Measurements from ENCODE around the gene SLC26A8. TPM values are rescaled to one million over a fixed set of nuclear protein-coding genes. Genes with fewer than 3 reads are reported as not detected.

Gene SLC26A8
- total RNA-seq, 1 experiment from 2014 or later: not detected

DNA sequence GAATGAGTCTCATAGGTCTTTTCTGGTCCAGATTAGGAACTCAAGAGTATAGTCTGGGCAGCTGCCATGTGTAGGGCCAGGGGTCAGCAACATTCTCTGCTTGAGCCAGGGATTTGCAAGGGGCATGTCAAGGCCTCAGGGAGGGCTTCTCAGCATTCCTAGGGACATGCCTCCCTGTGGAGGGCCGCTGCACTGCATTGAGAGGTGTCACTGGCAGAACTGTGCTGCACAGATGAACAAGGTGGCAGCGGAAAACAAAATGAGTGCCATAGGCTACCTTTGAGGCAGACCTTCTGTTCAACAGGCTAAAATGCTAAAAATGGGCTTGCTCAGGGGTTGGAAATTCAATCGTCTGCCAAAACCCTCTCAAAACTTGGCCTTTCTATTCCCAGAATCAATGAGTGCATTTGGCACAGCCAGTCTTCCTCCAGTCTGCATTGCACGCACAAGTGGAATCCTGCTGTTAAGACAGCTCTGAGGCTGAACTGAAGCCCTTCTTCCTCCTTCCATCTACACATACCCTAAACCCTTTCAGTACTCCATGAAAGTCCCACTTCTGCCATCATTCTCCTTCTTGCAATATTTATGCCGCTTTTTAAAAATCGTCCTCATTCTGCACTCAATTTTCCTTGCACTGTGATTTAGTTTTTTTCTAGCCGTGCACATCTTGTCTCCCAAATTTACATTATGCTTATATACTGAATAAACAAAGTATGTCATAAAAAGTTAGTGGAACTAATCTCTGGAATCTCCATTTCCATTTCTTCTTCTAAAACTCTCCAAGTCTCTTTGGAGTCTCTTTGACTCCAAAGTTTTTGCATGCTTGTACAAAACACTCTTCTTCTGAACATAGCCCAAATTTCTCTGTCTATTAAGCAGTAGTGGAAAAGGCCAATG is 51.7 kb downstream of the SLC26A8 start:
- no peaks in the 10 kb centered on the region for H3K9me3 ChIP-seq (replicated peaks)
- no peaks in the 10 kb centered on the region for H3K27me3 ChIP-seq (replicated peaks)
- no peaks in the 10 kb centered on the region for H3K4me1 ChIP-seq (replicated peaks)
- DNase-seq (ENCODE audit: low read depth in 1 of 2, low spot score in 2 of 2): no peak
- no peak overlapping the region for H3K27ac ChIP-seq
- H3K36me3 ChIP-seq: no peaks in the 10 kb centered on the region
- H3K4me3 ChIP-seq: no peak overlapping the region

GRCh38 chr6:35970181-35970580 is 54.3 kb downstream of the SLC26A8 start:
- Histone ChIP-seq H3K27ac (no peak overlapping the region), H3K9me3 (replicated peaks) (no peaks in the 10 kb centered on the region), H3K36me3 (no peaks in the 10 kb centered on the region), H3K4me3 (no peak overlapping the region), H3K27me3 (replicated peaks) (no peaks in the 10 kb centered on the region), H3K4me1 (replicated peaks) (no peaks in the 10 kb centered on the region)
- DNase-seq (ENCODE audit: low read depth in 1 of 2, low spot score in 2 of 2): no peak

GRCh38 chr6:35969646-35970045 is 54.8 kb downstream of the SLC26A8 start:
- Histone ChIP-seq H3K4me3 (no peak overlapping the region), H3K9me3 (replicated peaks) (no peaks in the 10 kb centered on the region), H3K36me3 (no peaks in the 10 kb centered on the region), H3K4me1 (replicated peaks) (no peaks in the 10 kb centered on the region), H3K27me3 (replicated peaks) (no peaks in the 10 kb centered on the region), H3K27ac (no peak overlapping the region)
- DNase-seq (ENCODE audit: low read depth in 1 of 2, low spot score in 2 of 2): no peak

GRCh38 chr6:35968821-35969220 is 55.6 kb downstream of the SLC26A8 start:
- Histone ChIP-seq H3K36me3 (no peaks in the 10 kb centered on the region), H3K27ac (no peak overlapping the region), H3K27me3 (replicated peaks) (no peaks in the 10 kb centered on the region)

GRCh38 chr6:35967076-35967774 is 57.2 kb downstream of the SLC26A8 start:
- DNase-seq (ENCODE audit: low read depth in 1 of 2, low spot score in 2 of 2): no peak
- H3K27ac ChIP-seq: no peak overlapping the region
- H3K9me3 ChIP-seq (replicated peaks): no peaks in the 10 kb centered on the region
- H3K4me1 ChIP-seq (replicated peaks): no peaks in the 10 kb centered on the region
- no peaks in the 10 kb centered on the region for H3K27me3 ChIP-seq (replicated peaks)
- H3K4me3 ChIP-seq: no peak overlapping the region
- no peaks in the 10 kb centered on the region for H3K36me3 ChIP-seq

More at GRCh38 chr6:35968821-35969220, 55.6 kb downstream of the SLC26A8 start:
- Histone ChIP-seq H3K4me3 (no peak overlapping the region), H3K4me1 (replicated peaks) (no peaks in the 10 kb centered on the region), H3K9me3 (replicated peaks) (no peaks in the 10 kb centered on the region)
- DNase-seq (ENCODE audit: low read depth in 1 of 2, low spot score in 2 of 2): no peak

DNA sequence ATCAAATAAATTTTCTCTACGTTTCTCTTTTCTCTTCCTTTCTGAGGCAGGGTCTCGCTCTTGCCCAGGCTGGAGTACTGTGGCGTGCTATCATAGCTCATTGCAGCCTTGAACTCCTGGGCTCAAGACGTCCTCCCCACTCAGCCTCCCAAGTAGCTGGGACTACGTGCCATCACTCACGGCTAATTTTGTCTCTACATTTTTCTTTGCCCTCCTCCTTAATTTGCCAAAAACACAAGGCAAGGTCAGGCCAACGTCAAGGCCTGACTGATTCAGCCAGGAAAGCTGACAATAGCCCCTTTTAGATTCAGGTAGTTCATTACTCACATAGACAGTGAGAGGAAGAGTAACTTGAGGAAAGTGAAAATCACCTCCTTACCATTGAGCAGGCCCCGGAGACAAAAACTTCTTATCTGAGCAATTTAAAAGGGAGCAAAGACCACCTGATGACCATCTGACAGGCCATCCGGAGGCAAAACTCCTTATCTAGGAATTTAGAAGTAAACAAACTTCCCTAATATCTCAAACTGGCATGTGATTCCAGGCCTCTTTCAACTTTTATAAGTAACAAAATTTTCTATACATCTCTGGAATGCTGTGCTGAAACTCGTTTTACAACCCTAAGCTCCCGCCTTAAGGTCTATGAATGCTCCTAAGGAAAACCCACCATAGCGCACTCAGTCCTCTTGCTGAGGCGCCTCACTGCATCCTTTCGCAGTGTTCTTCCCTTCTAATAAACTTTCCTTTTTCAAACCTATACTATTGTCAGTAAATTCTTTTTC is 61.5 kb downstream of the SLC26A8 start:
- no peaks in the 10 kb centered on the region for H3K9me3 ChIP-seq (replicated peaks)
- no peaks in the 10 kb centered on the region for H3K4me1 ChIP-seq (replicated peaks)
- H3K27ac ChIP-seq: no peak overlapping the region
- no peaks in the 10 kb centered on the region for H3K36me3 ChIP-seq
- no peak overlapping the region for H3K4me3 ChIP-seq
- DNase-seq (ENCODE audit: low read depth in 1 of 2, low spot score in 2 of 2): no peak
- H3K27me3 ChIP-seq (replicated peaks): peaks cover 13% of the 10 kb centered on the region; the same call in 1 of the 2 replicates

DNA sequence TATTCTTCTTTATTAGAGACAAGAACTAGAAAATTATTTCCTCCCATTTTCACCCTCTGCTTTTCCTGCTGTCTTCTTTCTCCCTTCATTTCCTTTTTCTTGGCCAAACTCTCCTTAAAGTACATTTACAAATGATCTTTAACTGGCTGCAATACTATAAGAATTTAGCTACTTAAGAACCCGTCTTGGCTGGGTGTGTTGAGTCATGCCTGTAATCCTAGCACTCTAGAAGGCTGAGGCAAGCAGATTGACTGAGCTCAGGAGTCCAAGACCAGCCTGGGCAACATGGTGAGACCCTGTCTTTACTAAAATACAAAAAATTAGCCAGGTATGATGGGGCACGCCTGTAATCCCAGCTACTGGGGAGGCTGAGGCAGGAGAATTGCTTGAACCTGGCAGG is 64.3 kb downstream of the SLC26A8 start:
- H3K4me3 ChIP-seq: no peak overlapping the region
- H3K27me3 ChIP-seq (replicated peaks): peaks cover 13% of the 10 kb centered on the region; the same call in 1 of the 2 replicates
- no peaks in the 10 kb centered on the region for H3K9me3 ChIP-seq (replicated peaks)
- no peaks in the 10 kb centered on the region for H3K36me3 ChIP-seq
- H3K4me1 ChIP-seq (replicated peaks): no peaks in the 10 kb centered on the region
- no peak overlapping the region for H3K27ac ChIP-seq
- no peak for DNase-seq (ENCODE audit: low read depth in 1 of 2, low spot score in 2 of 2)

- Histone ChIP-seq H3K4me3 (no peak overlapping the region), H3K4me1 (replicated peaks) (0 out of 2 replicates have a peak, but pooled peaks cover 3% of the 10 kb centered on the region), H3K27me3 (replicated peaks) (peaks cover 6% of the 10 kb centered on the region; the same call in 1 of the 2 replicates), H3K36me3 (no peaks in the 10 kb centered on the region), H3K27ac (no peak overlapping the region), H3K9me3 (replicated peaks) (no peaks in the 10 kb centered on the region)
- DNase-seq (ENCODE audit: low read depth in 1 of 2, low spot score in 2 of 2): no peak
Measured at GRCh38 chr6:35955970-35956369, 68.5 kb downstream of the SLC26A8 start.

- no peak for DNase-seq (ENCODE audit: low read depth in 1 of 2, low spot score in 2 of 2)
- Histone ChIP-seq H3K27me3 (replicated peaks) (0 out of 2 replicates have a peak, but pooled peaks cover 3% of the 10 kb centered on the region), H3K36me3 (no peaks in the 10 kb centered on the region), H3K4me1 (replicated peaks) (0 out of 2 replicates have a peak, but pooled peaks cover 3% of the 10 kb centered on the region), H3K27ac (no peak overlapping the region), H3K4me3 (no peak overlapping the region), H3K9me3 (replicated peaks) (no peaks in the 10 kb centered on the region)
Measured at GRCh38 chr6:35955521-35955920, 68.9 kb downstream of the SLC26A8 start.

DNA sequence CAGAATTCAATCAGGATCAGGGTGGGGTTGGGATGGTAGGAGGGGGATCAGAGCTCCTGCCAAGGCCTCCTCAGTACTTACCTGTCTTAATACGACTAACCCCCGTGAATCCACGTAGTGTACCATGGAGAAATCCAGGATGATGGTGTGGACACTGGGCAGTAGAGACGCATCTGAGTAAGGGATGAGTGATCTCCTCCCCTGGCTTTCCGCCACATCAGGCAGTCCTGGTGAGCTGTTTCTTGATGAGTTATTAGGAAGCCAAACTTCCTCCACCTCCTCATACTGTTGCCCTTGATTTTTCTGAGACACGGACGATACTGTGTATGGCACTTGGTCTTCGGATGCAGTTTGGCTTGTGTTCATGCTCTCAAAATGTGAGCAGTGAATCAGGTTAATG is 69.4 kb downstream of the SLC26A8 start:
- no peak for DNase-seq (ENCODE audit: low read depth in 1 of 2, low spot score in 2 of 2)
- H3K36me3 ChIP-seq: no peaks in the 10 kb centered on the region

GRCh38 chr6:35954333-35954732 is 70.1 kb downstream of the SLC26A8 start:
- Histone ChIP-seq H3K9me3 (replicated peaks) (no peaks in the 10 kb centered on the region), H3K36me3 (no peaks in the 10 kb centered on the region), H3K27me3 (replicated peaks) (0 out of 2 replicates have a peak, but pooled peaks cover under 1% of the 10 kb centered on the region), H3K4me3 (no peak overlapping the region), H3K27ac (no peak overlapping the region), H3K4me1 (replicated peaks) (0 out of 2 replicates have a peak, but pooled peaks cover 3% of the 10 kb centered on the region)
- DNase-seq (ENCODE audit: low read depth in 1 of 2, low spot score in 2 of 2): no peak

More for the DNA sequence above, 69.4 kb downstream of the SLC26A8 start:
- Histone ChIP-seq H3K4me3 (no peak overlapping the region), H3K4me1 (replicated peaks) (0 out of 2 replicates have a peak, but pooled peaks cover 3% of the 10 kb centered on the region), H3K27me3 (replicated peaks) (0 out of 2 replicates have a peak, but pooled peaks cover 3% of the 10 kb centered on the region), H3K27ac (no peak overlapping the region), H3K9me3 (replicated peaks) (no peaks in the 10 kb centered on the region)

DNA sequence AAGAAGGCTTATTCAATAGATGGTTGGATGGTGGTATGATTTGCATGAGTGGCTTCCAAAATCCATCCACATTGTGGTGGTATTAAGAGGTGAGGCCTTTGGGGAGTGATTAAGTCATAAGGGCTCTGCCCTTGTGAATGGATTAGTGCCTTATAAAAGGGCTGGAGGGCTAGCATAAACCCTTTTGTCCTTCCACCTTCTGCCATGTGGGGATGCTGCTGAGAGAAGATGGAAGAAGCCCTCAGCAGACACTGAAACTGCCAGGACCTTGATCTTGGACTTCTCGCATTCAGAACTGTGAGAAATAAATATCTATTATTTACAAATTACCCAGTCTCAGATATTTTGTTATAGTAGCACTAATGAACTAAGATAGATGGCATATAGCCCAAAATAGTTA is 75.7 kb downstream of the SLC26A8 start:
- no peak overlapping the region for H3K4me3 ChIP-seq
- H3K27ac ChIP-seq: no peak overlapping the region
- H3K4me1 ChIP-seq (replicated peaks): 0 out of 2 replicates have a peak, but pooled peaks cover 3% of the 10 kb centered on the region
- DNase-seq (ENCODE audit: low read depth in 1 of 2, low spot score in 2 of 2): no peak
- H3K36me3 ChIP-seq: no peaks in the 10 kb centered on the region
- H3K27me3 ChIP-seq (replicated peaks): no peaks in the 10 kb centered on the region
- no peaks in the 10 kb centered on the region for H3K9me3 ChIP-seq (replicated peaks)

GRCh38 chr6:35945650-35946025 is 78.8 kb downstream of the SLC26A8 start:
- no peaks in the 10 kb centered on the region for H3K36me3 ChIP-seq
- H3K27me3 ChIP-seq (replicated peaks): no peaks in the 10 kb centered on the region
- H3K4me3 ChIP-seq: no peak overlapping the region
- H3K27ac ChIP-seq: no peak overlapping the region
- H3K4me1 ChIP-seq (replicated peaks): no peaks in the 10 kb centered on the region
- DNase-seq (ENCODE audit: low read depth in 1 of 2, low spot score in 2 of 2): no peak
- no peaks in the 10 kb centered on the region for H3K9me3 ChIP-seq (replicated peaks)
